Measurements from ENCODE around the gene LMBR1L. TPM values are rescaled to one million over a fixed set of nuclear protein-coding genes. Genes with fewer than 3 reads are reported as not detected.

The LMBR1L gene
- total RNA-seq, 1 experiment from 2014 or later: 78.2 TPM

DNA sequence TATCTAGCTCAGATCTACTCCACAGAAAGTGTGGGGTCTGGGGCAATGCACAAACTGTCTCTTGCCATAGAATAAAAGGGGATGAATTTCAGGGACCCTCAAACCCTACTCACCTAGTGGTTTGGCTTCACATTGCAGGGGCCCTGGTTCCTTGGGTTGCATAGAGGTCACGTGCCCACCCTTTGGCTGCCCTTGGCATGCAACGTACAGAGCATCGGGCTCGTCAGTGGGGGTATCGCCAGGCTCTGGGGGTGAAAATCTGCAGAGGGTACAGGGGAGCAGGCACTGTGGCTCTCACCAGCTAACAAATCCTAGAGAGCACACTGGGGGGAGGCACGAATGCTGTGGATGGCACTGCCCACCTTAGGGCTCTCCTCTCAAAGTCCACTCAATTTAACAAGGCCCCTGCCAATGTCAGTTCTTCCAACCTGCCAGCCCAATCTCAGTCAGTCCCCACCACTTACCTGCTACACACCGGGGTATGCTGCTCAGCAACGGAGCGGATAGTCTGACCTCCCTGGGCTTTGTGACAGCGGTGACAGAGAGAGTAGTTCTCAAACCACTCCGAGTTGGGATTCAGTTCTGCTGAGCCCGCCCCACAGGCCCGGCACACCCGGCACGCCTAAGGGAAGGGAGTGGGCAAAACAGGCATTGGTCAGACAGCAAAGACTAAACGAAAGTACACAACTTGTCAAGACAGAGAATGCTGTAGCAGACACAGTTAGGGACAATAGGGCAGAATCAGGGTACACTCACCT lies 58.0 kb downstream of the LMBR1L start:
- ATAC-seq: no peak
- CTCF ChIA-PET: interaction anchor here (0.5 kb wide), 1 partner anchor 62 kb away, joined by 3 read pairs; no protein-coding TSS in a partner anchor
- no peak overlapping the region for H3K27ac Mint-ChIP-seq
- POLR2A ChIA-PET: interaction anchor here (0.6 kb wide), 1 partner anchor 69 kb away, joined by 5 read pairs; no protein-coding TSS in a partner anchor
- H3K9me3 Mint-ChIP-seq: no peaks in the 10 kb centered on the region
- TF ChIP-seq HMGXB4 (CRISPR knock-in tag; IDR thresholded peaks at IDR 0.05) (no peak), STAT6 (CRISPR knock-in tag; conservative IDR thresholded peaks at IDR 0.05; ENCODE audit: low read depth) (no peak), ZNF317 (CRISPR knock-in tag; IDR thresholded peaks at IDR 0.05; ENCODE audit: borderline replicate concordance, low read depth) (no peak), FOXK1 (CRISPR knock-in tag; IDR thresholded peaks at IDR 0.05) (no peak), JUN (CRISPR knock-in tag; IDR thresholded peaks at IDR 0.05) (no peak), CREM (CRISPR knock-in tag; IDR thresholded peaks at IDR 0.05) (no peak), TEAD1 (CRISPR knock-in tag; IDR thresholded peaks at IDR 0.05) (no peak)
- TF ChIP-seq, protein P1, sequence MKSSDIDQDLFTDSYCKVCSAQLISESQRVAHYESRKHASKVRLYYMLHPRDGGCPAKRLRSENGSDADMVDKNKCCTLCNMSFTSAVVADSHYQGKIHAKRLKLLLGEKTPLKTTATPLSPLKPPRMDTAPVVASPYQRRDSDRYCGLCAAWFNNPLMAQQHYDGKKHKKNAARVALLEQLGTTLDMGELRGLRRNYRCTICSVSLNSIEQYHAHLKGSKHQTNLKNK (CRISPR knock-in tag; IDR thresholded peaks at IDR 0.05): no peak
- TF ChIP-seq, protein P2, sequence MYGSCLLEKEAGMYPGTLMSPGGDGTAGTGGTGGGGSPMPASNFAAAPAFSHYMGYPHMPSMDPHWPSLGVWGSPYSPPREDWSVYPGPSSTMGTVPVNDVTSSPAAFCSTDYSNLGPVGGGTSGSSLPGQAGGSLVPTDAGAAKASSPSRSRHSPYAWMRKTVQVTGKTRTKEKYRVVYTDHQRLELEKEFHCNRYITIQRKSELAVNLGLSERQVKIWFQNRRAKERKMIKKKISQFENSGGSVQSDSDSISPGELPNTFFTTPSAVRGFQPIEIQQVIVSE (CRISPR knock-in tag; IDR thresholded peaks at IDR 0.05; ENCODE audit: borderline replicate concordance): no peak
- TF ChIP-seq, protein P3, sequence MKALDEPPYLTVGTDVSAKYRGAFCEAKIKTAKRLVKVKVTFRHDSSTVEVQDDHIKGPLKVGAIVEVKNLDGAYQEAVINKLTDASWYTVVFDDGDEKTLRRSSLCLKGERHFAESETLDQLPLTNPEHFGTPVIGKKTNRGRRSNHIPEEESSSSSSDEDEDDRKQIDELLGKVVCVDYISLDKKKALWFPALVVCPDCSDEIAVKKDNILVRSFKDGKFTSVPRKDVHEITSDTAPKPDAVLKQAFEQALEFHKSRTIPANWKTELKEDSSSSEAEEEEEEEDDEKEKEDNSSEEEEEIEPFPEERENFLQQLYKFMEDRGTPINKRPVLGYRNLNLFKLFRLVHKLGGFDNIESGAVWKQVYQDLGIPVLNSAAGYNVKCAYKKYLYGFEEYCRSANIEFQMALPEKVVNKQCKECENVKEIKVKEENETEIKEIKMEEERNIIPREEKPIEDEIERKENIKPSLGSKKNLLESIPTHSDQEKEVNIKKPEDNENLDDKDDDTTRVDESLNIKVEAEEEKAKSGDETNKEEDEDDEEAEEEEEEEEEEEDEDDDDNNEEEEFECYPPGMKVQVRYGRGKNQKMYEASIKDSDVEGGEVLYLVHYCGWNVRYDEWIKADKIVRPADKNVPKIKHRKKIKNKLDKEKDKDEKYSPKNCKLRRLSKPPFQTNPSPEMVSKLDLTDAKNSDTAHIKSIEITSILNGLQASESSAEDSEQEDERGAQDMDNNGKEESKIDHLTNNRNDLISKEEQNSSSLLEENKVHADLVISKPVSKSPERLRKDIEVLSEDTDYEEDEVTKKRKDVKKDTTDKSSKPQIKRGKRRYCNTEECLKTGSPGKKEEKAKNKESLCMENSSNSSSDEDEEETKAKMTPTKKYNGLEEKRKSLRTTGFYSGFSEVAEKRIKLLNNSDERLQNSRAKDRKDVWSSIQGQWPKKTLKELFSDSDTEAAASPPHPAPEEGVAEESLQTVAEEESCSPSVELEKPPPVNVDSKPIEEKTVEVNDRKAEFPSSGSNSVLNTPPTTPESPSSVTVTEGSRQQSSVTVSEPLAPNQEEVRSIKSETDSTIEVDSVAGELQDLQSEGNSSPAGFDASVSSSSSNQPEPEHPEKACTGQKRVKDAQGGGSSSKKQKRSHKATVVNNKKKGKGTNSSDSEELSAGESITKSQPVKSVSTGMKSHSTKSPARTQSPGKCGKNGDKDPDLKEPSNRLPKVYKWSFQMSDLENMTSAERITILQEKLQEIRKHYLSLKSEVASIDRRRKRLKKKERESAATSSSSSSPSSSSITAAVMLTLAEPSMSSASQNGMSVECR (CRISPR knock-in tag; IDR thresholded peaks at IDR 0.05; ENCODE audit: borderline replicate concordance): no peak
- TF ChIP-seq, protein P4, sequence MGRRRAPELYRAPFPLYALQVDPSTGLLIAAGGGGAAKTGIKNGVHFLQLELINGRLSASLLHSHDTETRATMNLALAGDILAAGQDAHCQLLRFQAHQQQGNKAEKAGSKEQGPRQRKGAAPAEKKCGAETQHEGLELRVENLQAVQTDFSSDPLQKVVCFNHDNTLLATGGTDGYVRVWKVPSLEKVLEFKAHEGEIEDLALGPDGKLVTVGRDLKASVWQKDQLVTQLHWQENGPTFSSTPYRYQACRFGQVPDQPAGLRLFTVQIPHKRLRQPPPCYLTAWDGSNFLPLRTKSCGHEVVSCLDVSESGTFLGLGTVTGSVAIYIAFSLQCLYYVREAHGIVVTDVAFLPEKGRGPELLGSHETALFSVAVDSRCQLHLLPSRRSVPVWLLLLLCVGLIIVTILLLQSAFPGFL (CRISPR knock-in tag; IDR thresholded peaks at IDR 0.05; ENCODE audit: borderline replicate concordance): no peak
- no peak overlapping the region for H3K4me3 Mint-ChIP-seq
- no peaks in the 10 kb centered on the region for H3K27me3 Mint-ChIP-seq (ENCODE audit: low read depth)
- peaks cover 22% of the 10 kb centered on the region for H3K4me1 Mint-ChIP-seq
- peaks cover 76% of the 10 kb centered on the region for H3K36me3 Mint-ChIP-seq
- DNase-seq (ENCODE audit: low spot score): no peak
